ENCODE results near the gene USP6NL. TPM values are rescaled to one million over a fixed set of nuclear protein-coding genes. Genes with fewer than 3 reads are reported as not detected.

The USP6NL gene
- total and polyA plus RNA-seq, 3 donors from 2014 or later: 50.4 to 64.9 (median 56.1) TPM

- DNase-seq: peak; percentile 79
- intact Hi-C loops (cut with DNase I; ENCODE audit: low total_unique reads): no loop called here
- H3K9me3 ChIP-seq: no peaks in the 10 kb centered on the region
- no peaks in the 10 kb centered on the region for H3K27me3 ChIP-seq
- H3K36me3 ChIP-seq (ENCODE audit: low read depth, missing control alignments): no peaks in the 10 kb centered on the region
- H3K4me3 ChIP-seq: no peak overlapping the region
- 60% methylated on average over 6 of the region's 6 CpGs for WGBS, 2 donors
- peaks cover 27% of the 10 kb centered on the region for H3K4me1 ChIP-seq
- TF ChIP-seq CTCF (IDR thresholded peaks at IDR 0.05): no peak
- TF ChIP-seq POLR2A (IDR thresholded peaks at IDR 0.05): no peak
- peak overlapping the region; percentile 6 to 57 for H3K27ac ChIP-seq
These were observed 85.9 kb downstream of the USP6NL start for GRCh38 chr10:11525503-11525902.

GRCh38 chr10:11522821-11523245, 88.6 kb downstream of the USP6NL start:
- H3K4me3 ChIP-seq: no peak overlapping the region
- H3K27me3 ChIP-seq: no peaks in the 10 kb centered on the region
- H3K9me3 ChIP-seq: no peaks in the 10 kb centered on the region
- no peaks in the 10 kb centered on the region for H3K36me3 ChIP-seq (ENCODE audit: low read depth, missing control alignments)
- H3K4me1 ChIP-seq: peaks cover 25% of the 10 kb centered on the region
- 53 to 69% methylated on average over 4 of the region's 4 CpGs for WGBS, 2 donors
- TF ChIP-seq POLR2A (IDR thresholded peaks at IDR 0.05): no peak
- intact Hi-C loops (cut with DNase I; ENCODE audit: low total_unique reads): no loop called here
- DNase-seq: peak; percentile 73
- H3K27ac ChIP-seq: no peak overlapping the region

- intact Hi-C loops (cut with DNase I; ENCODE audit: low total_unique reads): no loop called here
- Histone ChIP-seq H3K36me3 (ENCODE audit: low read depth, missing control alignments) (no peaks in the 10 kb centered on the region), H3K9me3 (no peaks in the 10 kb centered on the region), H3K4me1 (peaks cover 27% of the 10 kb centered on the region), H3K4me3 (no peak overlapping the region), H3K27ac (peak overlapping the region in 1 of 2 donors; percentile 7), H3K27me3 (no peaks in the 10 kb centered on the region)
- no peak for DNase-seq
- TF ChIP-seq CTCF (IDR thresholded peaks at IDR 0.05) (no peak), POLR2A (IDR thresholded peaks at IDR 0.05) (no peak)
These were observed 89.6 kb downstream of the USP6NL start for GRCh38 chr10:11521860-11522259.

GRCh38 chr10:11520892-11521291, 90.6 kb downstream of the USP6NL start:
- no peak for DNase-seq
- H3K4me1 ChIP-seq: peaks cover 30% of the 10 kb centered on the region
- no peaks in the 10 kb centered on the region for H3K9me3 ChIP-seq
- H3K27me3 ChIP-seq: no peaks in the 10 kb centered on the region
- intact Hi-C loops (cut with DNase I; ENCODE audit: low total_unique reads): no loop called here
- no peaks in the 10 kb centered on the region for H3K36me3 ChIP-seq (ENCODE audit: low read depth, missing control alignments)
- TF ChIP-seq CTCF (IDR thresholded peaks at IDR 0.05) (no peak), POLR2A (IDR thresholded peaks at IDR 0.05) (no peak)
- no peak overlapping the region for H3K27ac ChIP-seq
- 49 to 68% methylated on average over 1 of the region's 1 CpG for WGBS, 2 donors
- no peak overlapping the region for H3K4me3 ChIP-seq

GRCh38 chr10:11517150-11517549, 94.3 kb downstream of the USP6NL start:
- Histone ChIP-seq H3K27ac (peak overlapping the region; percentile 37 to 48), H3K36me3 (ENCODE audit: low read depth, missing control alignments) (no peaks in the 10 kb centered on the region), H3K9me3 (no peaks in the 10 kb centered on the region), H3K4me3 (no peak overlapping the region), H3K27me3 (no peaks in the 10 kb centered on the region), H3K4me1 (peaks cover 22% of the 10 kb centered on the region)
- intact Hi-C loops (cut with DNase I; ENCODE audit: low total_unique reads): loop anchor here (10.0 kb wide), 2 partner anchors 208 to 238 kb away; no protein-coding TSS in a partner anchor
- DNase-seq: no peak
- TF ChIP-seq CTCF (IDR thresholded peaks at IDR 0.05) (no peak), POLR2A (IDR thresholded peaks at IDR 0.05) (no peak)
- WGBS, 2 donors: 53 to 83% methylated on average over 1 of the region's 1 CpG

Measured in testis (tissue), 3 donors.